ENCODE data around the gene RRN3.
"Not testable (repeated sequence)": the region's sequence is repeated elsewhere in the genome, so short reads cannot be mapped to it uniquely, and the experiment has no call there.

Gene RRN3

GRCh38 chr16:15099366-15099909 lies 5.4 kb upstream of the RRN3 start:
- DNase-seq, result not testable (repeated sequence)

DNA sequence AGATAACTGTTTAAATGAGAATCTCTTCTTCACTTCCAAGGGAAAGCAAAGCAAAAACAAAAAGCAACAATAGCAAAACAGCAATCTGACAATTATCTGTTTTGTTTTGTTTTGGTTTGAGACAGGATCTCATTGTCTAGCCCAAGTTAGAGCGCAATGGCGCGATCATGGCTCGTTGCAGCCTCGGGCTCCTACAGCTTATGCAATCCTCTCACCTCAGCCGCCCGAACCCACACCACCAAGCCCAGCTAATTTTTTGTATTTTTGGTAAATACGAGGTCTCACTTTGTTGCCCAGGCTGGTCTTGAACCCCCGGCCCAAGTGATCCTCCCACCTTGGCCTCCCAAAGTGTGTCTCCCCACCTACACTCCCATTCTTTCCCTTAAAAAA lies 2.5 kb upstream of the RRN3 start:
- not testable (repeated sequence) for DNase-seq

GRCh38 chr16:15093571-15093954 lies 509 bp downstream of the RRN3 start:
- not testable (repeated sequence) for DNase-seq

- DNase-seq, result not testable (repeated sequence)
Measured at GRCh38 chr16:15090663-15091269, 3.3 kb downstream of the RRN3 start.

GRCh38 chr16:15082788-15083187 lies 11.3 kb downstream of the RRN3 start:
- not testable (repeated sequence) for DNase-seq

GRCh38 chr16:15080883-15081282 lies 13.2 kb downstream of the RRN3 start:
- DNase-seq, result not testable (repeated sequence)

- not testable (repeated sequence) for DNase-seq
Measured at GRCh38 chr16:15076161-15076560, 17.9 kb downstream of the RRN3 start.

DNA sequence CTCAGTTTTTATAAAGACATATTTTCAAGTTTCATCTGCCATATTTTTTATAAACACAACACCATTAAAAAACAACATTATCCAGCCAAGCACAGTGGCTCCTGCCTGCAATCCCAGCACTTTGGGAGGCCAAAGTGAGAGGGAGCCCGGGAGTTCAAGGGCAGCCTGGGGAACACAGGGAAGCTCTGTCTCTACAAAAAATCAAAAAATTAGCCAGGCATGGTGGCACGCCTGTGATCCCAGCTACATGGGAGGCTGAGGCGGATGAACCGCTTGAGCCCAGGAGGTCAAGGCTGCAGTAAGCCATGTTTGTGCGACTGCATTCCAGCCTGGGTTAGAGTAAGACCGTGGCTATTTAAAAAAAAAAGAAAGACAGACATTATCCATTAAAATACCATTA lies 21.0 kb downstream of the RRN3 start:
- no peak for DNase-seq

DNA sequence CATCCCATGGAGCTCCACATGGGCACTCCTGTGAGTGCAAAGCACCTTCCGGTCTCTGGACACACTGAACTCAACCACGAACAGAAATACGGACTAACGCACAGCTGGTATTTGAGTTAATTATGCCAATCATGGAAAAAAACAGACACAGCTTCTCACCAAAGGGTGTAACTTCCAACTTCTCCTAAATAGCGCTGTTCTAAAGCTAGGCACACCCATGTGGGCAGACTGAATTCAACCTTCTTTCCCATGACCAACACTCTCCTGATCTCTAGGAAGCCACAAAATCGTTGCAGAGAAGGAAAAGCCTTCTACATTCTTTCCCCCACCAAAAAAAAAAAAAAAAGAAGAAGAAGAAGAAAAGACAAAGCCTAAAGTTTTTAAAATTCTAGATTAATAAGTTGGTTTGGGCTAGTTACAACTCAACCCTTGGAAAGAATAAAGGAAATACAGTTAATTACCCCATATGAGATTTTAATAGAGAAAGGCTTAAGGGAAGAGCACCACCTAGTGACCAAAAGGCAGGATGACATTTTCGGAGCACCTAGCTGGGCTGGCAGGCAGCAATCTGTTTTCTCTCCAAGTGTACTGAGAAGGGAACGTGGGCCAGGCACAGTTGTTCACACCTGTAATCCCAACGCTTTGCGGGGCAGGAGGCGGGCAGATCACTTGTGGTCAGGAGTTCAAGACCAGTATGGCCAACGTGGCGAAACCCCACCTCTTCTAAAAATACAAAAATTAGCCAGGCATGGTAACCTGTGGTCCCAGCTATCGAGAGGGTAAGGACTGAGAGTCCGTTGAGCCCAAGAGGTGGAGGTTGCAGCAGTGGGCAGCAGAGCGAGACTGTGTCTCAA lies 21.9 kb downstream of the RRN3 start:
- DNase-seq, result not testable (repeated sequence)

DNA sequence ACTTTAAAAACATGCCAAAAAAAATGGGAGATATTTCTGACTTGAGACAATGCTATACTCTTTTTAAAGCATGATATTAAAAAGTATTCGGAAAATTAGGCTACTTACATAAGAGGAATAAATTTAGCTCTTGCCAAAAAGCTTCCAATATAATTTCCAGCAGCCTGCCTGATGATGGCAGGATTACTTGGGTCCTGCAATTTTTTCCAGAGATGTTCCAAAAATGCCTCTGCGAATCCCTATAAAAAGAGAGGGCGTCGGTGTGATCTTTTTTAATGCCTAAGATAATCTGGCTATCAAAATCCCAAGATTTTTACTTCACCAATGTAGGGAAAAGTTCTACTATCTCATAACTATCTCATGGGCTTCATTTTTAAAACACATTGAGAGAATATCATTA lies 23.1 kb downstream of the RRN3 start:
- not testable (repeated sequence) for DNase-seq

DNA sequence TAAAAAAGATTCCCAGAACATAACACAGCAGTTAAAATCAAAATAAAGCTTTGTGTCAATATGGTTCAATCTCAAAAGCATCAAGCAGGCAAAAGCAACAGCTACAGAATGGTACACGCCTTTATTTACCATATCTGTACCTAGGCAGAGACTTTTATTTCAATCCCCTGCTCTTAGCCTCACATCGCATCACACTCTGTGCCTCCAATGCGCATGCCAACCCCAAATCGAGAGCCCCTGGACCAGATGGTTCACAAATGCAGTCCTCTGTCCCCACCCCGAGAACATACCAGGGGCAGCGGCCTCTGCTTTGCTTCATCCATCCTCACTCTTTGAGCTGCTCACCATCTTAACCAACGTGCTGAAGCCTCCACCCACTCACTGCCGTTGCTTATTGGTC lies 27.4 kb downstream of the RRN3 start:
- not testable (repeated sequence) for DNase-seq

DNA sequence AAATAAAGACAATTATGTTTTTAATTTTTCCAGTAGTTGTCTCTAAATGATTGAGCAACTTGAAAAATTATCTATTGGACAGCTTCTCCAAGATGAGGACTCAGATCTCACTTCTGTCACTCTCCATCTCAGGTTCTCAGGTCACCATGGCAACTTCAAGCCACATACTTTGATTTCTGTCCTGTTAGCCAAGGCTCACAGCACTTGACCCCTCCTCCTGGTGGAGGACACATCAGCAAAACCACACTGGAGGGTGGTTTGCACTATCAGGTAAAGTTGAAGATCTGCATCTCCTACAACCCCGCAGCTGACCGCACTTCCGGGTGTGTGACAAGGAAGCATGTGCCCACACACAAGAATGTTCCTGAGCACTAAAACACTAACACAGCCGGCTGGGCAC lies 28.1 kb downstream of the RRN3 start:
- DNase-seq, result not testable (repeated sequence)

DNA sequence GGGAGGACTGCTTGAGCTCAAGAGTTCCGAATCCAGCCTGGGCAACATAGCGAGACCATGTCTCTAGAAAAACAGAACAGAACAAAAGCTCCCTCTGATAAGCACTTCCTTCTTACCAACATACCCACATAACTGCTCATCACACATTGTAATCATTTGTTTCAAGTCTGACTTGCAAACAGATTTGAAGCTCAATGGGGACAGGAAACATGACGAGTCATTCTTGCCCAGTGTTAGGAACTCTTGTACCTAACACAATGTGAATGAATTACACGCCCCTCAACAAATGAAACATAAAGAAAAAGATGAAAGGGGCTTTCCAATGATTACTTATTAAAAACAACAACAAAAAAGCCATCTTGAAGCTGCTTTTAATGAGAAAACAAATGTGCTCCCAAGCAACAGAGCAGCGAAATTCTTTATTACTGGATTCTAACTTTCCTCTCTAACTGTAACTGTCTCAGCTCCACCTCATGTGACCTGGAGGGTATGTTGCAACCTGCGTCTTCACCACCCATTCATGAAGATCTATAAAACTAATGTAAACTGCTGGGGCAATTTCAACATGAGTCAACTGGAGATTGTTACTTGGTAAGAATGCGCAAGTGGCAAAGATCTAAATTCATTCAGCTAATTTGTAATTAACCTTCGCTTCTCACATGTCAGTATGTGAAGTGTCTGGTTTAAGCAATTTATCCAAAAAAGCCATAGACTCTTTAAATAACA lies 31.8 kb downstream of the RRN3 start:
- DNase-seq, result not testable (repeated sequence)

DNA sequence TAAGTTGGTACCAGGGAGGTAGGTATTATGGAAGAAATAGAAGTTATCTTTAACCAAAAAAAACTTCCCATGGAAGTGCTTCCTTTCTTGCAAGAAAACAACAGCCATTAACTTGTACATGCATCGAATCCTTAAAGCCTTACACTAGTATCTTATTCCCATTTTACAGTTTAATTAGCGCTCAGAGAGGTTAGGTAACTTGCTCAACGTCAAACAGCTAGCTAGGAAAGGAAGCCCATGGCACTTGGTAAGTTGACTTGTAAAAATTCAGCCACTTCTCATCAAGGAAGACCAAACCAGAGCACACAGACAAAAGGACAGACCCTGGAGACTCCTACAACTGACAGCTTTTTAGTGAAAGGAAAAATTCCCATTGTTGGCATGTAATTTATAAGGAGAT lies 34.7 kb downstream of the RRN3 start:
- no peak for DNase-seq

GRCh38 chr16:15057681-15058417 lies 36.2 kb downstream of the RRN3 start:
- no peak for DNase-seq

DNA sequence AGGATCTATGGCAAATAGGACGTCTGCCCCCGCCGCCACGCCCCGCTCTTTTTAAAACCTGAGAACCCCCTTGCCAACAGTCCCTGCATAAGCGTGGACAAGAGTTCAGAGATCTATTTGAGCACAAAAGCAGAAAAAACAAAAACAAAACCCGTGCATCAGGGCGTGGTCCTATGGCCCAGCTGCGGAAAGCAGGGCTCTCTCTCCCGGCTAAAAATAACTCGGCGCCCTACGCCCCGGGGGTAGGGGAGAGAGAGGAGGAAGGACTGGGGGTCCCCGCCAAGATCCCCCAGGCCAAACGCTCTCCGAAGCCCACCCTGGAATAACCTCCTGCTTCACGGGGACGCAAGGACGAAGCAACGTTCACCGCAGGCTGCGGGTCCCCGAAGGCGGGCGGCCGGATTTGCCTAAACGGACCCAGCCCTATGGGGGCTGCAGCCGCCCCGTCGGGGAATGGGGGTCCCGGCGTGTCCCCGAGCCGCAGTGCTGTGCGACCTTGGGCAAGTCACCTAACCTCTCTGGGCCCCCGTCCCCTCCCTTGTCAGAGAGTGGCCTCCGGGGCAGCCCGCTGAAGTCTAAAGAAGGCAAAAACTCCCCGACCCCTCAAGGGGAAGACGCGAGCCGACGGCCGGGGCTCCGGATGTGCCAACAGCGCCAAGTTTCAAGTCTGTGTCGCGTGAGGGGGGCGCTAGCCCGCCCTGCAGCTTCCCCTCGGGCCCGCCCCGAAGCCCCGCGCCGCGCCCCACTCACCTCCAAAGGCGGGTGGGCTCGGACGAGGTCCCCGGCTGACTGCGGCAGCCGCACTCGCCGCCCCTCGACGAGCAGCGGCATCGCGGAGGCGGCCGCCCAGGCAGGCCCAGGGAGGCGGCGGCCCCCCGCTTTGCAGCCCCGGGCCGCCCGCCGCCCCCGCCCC lies 38.7 kb downstream of the RRN3 start:
- peak in 1 of 2 experiments; percentile 20 for DNase-seq

DNA sequence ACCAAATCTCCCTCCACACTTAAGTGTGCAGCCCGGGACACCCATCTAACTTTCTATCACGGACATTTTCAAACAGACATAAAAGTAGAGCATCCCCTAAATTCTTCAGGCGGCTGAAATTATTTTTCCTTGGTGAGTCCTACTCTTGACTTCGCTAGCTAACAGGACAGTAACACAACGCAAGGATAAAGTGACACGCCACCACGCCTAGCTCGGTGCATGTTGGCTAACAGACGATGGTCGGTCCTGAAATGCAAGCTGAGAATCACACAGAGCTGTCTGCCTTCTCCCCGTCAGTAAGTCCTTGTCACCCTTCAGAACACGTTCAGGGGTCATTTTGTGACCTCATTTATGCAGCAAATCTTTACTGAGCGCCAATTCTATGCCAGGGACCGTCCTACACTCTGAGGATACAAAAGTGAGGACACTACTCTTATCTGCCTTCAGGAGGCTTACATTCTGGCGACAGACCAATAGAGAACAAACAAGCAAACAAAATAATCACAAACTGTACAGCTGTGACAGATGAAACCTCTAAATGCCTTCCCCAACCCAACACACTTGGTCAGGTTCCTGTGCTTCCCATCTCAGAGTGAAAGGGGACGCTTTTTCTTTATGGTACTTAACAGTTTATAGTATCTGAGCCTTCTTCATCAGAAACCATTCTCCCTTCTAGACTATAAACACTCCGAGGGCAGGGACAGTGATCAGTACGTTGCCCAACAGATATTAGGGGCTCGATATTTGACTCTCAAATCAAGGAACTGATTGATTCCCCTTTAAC lies 39.5 kb downstream of the RRN3 start:
- no peak for DNase-seq

DNA sequence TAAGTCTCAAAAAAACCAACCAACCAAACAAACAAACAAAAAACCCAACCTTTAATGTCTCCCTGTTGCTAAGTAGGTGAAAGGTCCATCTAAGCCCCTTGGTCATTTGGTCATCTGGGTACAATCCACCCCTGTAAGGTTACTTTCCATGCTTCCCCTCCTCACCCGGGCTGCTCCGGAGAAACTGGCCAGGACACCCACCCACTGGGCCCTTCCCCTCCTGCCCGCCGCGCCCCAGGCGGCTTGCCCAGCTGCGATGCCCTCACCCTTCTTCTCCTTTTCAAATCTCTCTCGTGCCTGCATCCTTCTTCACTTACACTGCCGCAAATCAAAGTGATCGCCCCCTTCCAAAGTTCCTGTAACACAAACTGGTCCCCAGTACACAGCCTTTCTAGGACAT lies 40.2 kb downstream of the RRN3 start:
- no peak for DNase-seq

- DNase-seq, result no peak
Measured at GRCh38 chr16:15052747-15053476, 41.2 kb downstream of the RRN3 start.

- DNase-seq, result no peak
Measured at GRCh38 chr16:15051387-15051951, 42.6 kb downstream of the RRN3 start.
